HEK293 (cell line): ENCODE data around the gene DPP6.

Experiments used
- CTCF ChIA-PET: fragments of 350-600 bp; formaldehyde crosslinking; extraction: SDS; loops from one replicate; lab custom pipeline; 2021; ENCODE audit warnings: antibody characterized with exemption; lab: Yijun Ruan, JAX
- POLR2A ChIA-PET: fragments of 300-600 bp; formaldehyde crosslinking; extraction: SDS; loops from one replicate; lab custom pipeline; 2020; ENCODE audit warnings: antibody characterized with exemption, inconsistent platforms; lab: Yijun Ruan, JAX
- H3K27ac ChIP-seq: fragments of 200-500 bp; sonication (Bioruptor generic); 2 replicates; pipeline ENCODE4 v1.5.1; 2014; ENCODE audit warnings: low read depth, low read length, control low read depth, inconsistent platforms; ENCODE audit errors: extremely low read depth
- H3K36me3 ChIP-seq, 2 experiments: fragments of 200-500 bp in 1 of 2; sonication (Bioruptor generic) in 1 of 2; 1 replicate in 1 of 2; 2 replicates in 1 of 2; pipeline ENCODE4 v1.5.1; 2014 to 2017; ENCODE audit warnings: inconsistent platforms in 2 of 2, low read length in 2 of 2; ENCODE audit not compliant: control insufficient read depth in 2 of 2, insufficient read depth in 1 of 2
- H3K4me1 ChIP-seq: fragments of 200-500 bp; sonication (Bioruptor generic); 2 replicates; pipeline ENCODE4 v1.5.1; 2014; ENCODE audit warnings: mild to moderate bottlenecking, low read length, inconsistent platforms; ENCODE audit not compliant: control insufficient read depth, insufficient read depth
- H3K4me3 ChIP-seq: 2 replicates; pipeline ENCODE4 v1.5.1; 2011; ENCODE audit warnings: low read depth, mild to moderate bottlenecking, control low read depth, low read length, moderate library complexity
- H3K9me3 ChIP-seq: fragments of 200-500 bp; sonication (Bioruptor generic); 2 replicates; pipeline ENCODE4 v1.5.1; 2014; ENCODE audit warnings: low read depth, low read length, inconsistent platforms; ENCODE audit not compliant: control insufficient read depth, insufficient read depth
- EGR2 ChIP-seq: fragments of 450-650 bp; formaldehyde crosslinking; IDR thresholded peaks from 2 replicates; pipeline ENCODE4 v1.5.1; 2016; ENCODE audit warnings: low read depth, missing biosample characterization, missing genetic modification characterization
- ELK4 ChIP-seq: IDR thresholded peaks from 2 replicates; pipeline ENCODE4 v1.6.1; 2011; ENCODE audit warnings: mild to moderate bottlenecking, low read depth, low read length, borderline replicate concordance
- GLI2 ChIP-seq: fragments of 450-650 bp; formaldehyde crosslinking; IDR thresholded peaks from 2 replicates; pipeline ENCODE4; 2017; ENCODE audit warnings: missing biosample characterization, missing genetic modification characterization, low read depth, borderline replicate concordance
- MYNN ChIP-seq: fragments of 450-650 bp; formaldehyde crosslinking; IDR thresholded peaks from 2 replicates; pipeline ENCODE4 v1.5.1; 2016; ENCODE audit warnings: missing biosample characterization, missing genetic modification characterization, borderline replicate concordance
- PRDM1 ChIP-seq: fragments of 450-650 bp; formaldehyde crosslinking; IDR thresholded peaks from 2 replicates; pipeline ENCODE4; 2016; ENCODE audit warnings: missing biosample characterization, missing genetic modification characterization
- SP3 ChIP-seq: fragments of 450-650 bp; formaldehyde crosslinking; IDR thresholded peaks from 2 replicates; pipeline ENCODE4 v1.5.1; 2016; ENCODE audit warnings: missing biosample characterization, missing genetic modification characterization
- SP7 ChIP-seq: fragments of 450-650 bp; formaldehyde crosslinking; IDR thresholded peaks from 2 replicates; pipeline ENCODE4 v1.5.1; 2016; ENCODE audit warnings: missing biosample characterization, missing genetic modification characterization
- ZBTB17 ChIP-seq: fragments of 450-650 bp; formaldehyde crosslinking; IDR thresholded peaks from 2 replicates; pipeline ENCODE4 v1.5.1; 2016; ENCODE audit warnings: missing biosample characterization, missing genetic modification characterization
- ZBTB8A ChIP-seq: fragments of 450-650 bp; formaldehyde crosslinking; IDR thresholded peaks from 2 replicates; pipeline ENCODE4 v1.5.1; 2016; ENCODE audit warnings: missing biosample characterization, missing genetic modification characterization
- ZFHX2 ChIP-seq: fragments of 450-650 bp; formaldehyde crosslinking; conservative IDR thresholded peaks from 2 replicates; pipeline ENCODE4 v1.5.1; 2016; ENCODE audit warnings: missing biosample characterization, missing genetic modification characterization
- ZFP41 ChIP-seq: fragments of 450-650 bp; formaldehyde crosslinking; IDR thresholded peaks from 2 replicates; pipeline ENCODE4 v1.5.1; 2016; ENCODE audit warnings: missing biosample characterization, missing genetic modification characterization, borderline replicate concordance
- ZNF132 ChIP-seq: fragments of 450-650 bp; formaldehyde crosslinking; IDR thresholded peaks from 2 replicates; pipeline ENCODE4 v1.5.1; 2017; ENCODE audit warnings: missing biosample characterization, missing genetic modification characterization, borderline replicate concordance
- ZNF140 ChIP-seq: fragments of 450-650 bp; formaldehyde crosslinking; IDR thresholded peaks from 2 replicates; pipeline ENCODE4 v1.5.1; 2016; ENCODE audit warnings: missing biosample characterization, missing genetic modification characterization
- ZNF157 ChIP-seq: fragments of 450-650 bp; formaldehyde crosslinking; IDR thresholded peaks from 2 replicates; pipeline ENCODE4 v1.5.1; 2016; ENCODE audit warnings: missing biosample characterization, missing genetic modification characterization
- ZNF175 ChIP-seq: fragments of 450-650 bp; formaldehyde crosslinking; IDR thresholded peaks from 2 replicates; pipeline ENCODE4 v1.5.1; 2016; ENCODE audit warnings: missing biosample characterization, missing genetic modification characterization
- ZNF2 ChIP-seq: fragments of 450-650 bp; formaldehyde crosslinking; IDR thresholded peaks from 2 replicates; pipeline ENCODE4 v1.5.1; 2016; ENCODE audit warnings: missing biosample characterization, missing genetic modification characterization
- ZNF202 ChIP-seq: fragments of 450-650 bp; formaldehyde crosslinking; IDR thresholded peaks from 2 replicates; pipeline ENCODE4 v1.5.1; 2016; ENCODE audit warnings: missing biosample characterization, missing genetic modification characterization, borderline replicate concordance
- ZNF223 ChIP-seq: fragments of 450-650 bp; formaldehyde crosslinking; IDR thresholded peaks from 2 replicates; pipeline ENCODE4 v1.5.1; 2016; ENCODE audit warnings: missing biosample characterization, missing genetic modification characterization
- ZNF24 ChIP-seq: fragments of 450-650 bp; formaldehyde crosslinking; IDR thresholded peaks from 2 replicates; pipeline ENCODE4 v1.5.1; 2016; ENCODE audit warnings: missing biosample characterization, missing genetic modification characterization
- ZNF350 ChIP-seq: fragments of 450-650 bp; formaldehyde crosslinking; IDR thresholded peaks from 2 replicates; pipeline ENCODE4 v1.5.0; 2017; ENCODE audit warnings: missing biosample characterization, mild to moderate bottlenecking, missing genetic modification characterization
- ZNF416 ChIP-seq: fragments of 450-650 bp; formaldehyde crosslinking; IDR thresholded peaks from 2 replicates; pipeline ENCODE4 v1.5.1; 2016; ENCODE audit warnings: missing biosample characterization, missing genetic modification characterization
- ZNF423 ChIP-seq: fragments of 450-650 bp; formaldehyde crosslinking; IDR thresholded peaks from 2 replicates; pipeline ENCODE4 v1.5.1; 2016; ENCODE audit warnings: missing biosample characterization, missing genetic modification characterization
- ZNF501 ChIP-seq: fragments of 450-650 bp; formaldehyde crosslinking; IDR thresholded peaks from 2 replicates; pipeline ENCODE4 v1.5.1; 2016; ENCODE audit warnings: missing biosample characterization, missing genetic modification characterization
- ZNF544 ChIP-seq: fragments of 450-650 bp; formaldehyde crosslinking; IDR thresholded peaks from 2 replicates; pipeline ENCODE4 v1.5.0; 2017; ENCODE audit warnings: missing biosample characterization, missing genetic modification characterization
- ZNF549 ChIP-seq: fragments of 450-650 bp; IDR thresholded peaks from 2 replicates; pipeline ENCODE4 v1.5.1; 2018; ENCODE audit warnings: missing biosample characterization, missing genetic modification characterization, mild to moderate bottlenecking, inconsistent platforms, moderate library complexity
- ZNF561 ChIP-seq: fragments of 450-650 bp; IDR thresholded peaks from 2 replicates; pipeline ENCODE4 v1.5.1; 2018; ENCODE audit warnings: missing biosample characterization, missing genetic modification characterization, borderline replicate concordance
- ZNF596 ChIP-seq: fragments of 450-650 bp; IDR thresholded peaks from 2 replicates; pipeline ENCODE4 v1.5.0; 2018; ENCODE audit warnings: missing biosample characterization, mild to moderate bottlenecking, missing genetic modification characterization, moderate library complexity
- ZNF639 ChIP-seq: fragments of 450-650 bp; formaldehyde crosslinking; IDR thresholded peaks from 2 replicates; pipeline ENCODE4 v1.5.1; 2016; ENCODE audit warnings: missing biosample characterization, missing genetic modification characterization

Gene DPP6

GRCh38 chr7:154791611-154792010 is 739.4 kb downstream of the DPP6 start (continued):
- TF ChIP-seq ZNF501 (tag by site-specific recombination): no peak
- TF ChIP-seq ZNF416 (tag by site-specific recombination): no peak
- TF ChIP-seq EGR2 (tag by site-specific recombination): no peak
- no peak for TF ChIP-seq ZNF561 (tag by site-specific recombination)
- TF ChIP-seq ZNF2 (tag by site-specific recombination): no peak
- TF ChIP-seq ZNF350 (tag by site-specific recombination): no peak
- TF ChIP-seq ZNF202 (tag by site-specific recombination): no peak
- TF ChIP-seq ELK4: no peak
- no peak for TF ChIP-seq ZFHX2 (tag by site-specific recombination)

GRCh38 chr7:154792436-154793055 is 740.3 kb downstream of the DPP6 start:
- Histone ChIP-seq H3K36me3 (no peaks in the 10 kb centered on the region), H3K9me3 (no peaks in the 10 kb centered on the region), H3K4me1 (no peaks in the 10 kb centered on the region), H3K4me3 (no peak overlapping the region), H3K27ac (no peak overlapping the region)
- POLR2A ChIA-PET: no interaction called here
- CTCF ChIA-PET: no interaction called here
- TF ChIP-seq ZBTB17 (tag by site-specific recombination): no peak
- TF ChIP-seq MYNN (tag by site-specific recombination): no peak
- TF ChIP-seq ZBTB8A (tag by site-specific recombination): no peak
- no peak for TF ChIP-seq ZNF549
- no peak for TF ChIP-seq ZNF132 (tag by site-specific recombination)
- no peak for TF ChIP-seq ZNF423 (tag by site-specific recombination)
- TF ChIP-seq GLI2 (tag by site-specific recombination): no peak

GRCh38 chr7:154794147-154794780 is 742.1 kb downstream of the DPP6 start:
- Histone ChIP-seq H3K27ac (no peak overlapping the region), H3K4me3 (no peak overlapping the region)
- CTCF ChIA-PET: interaction anchor here (0.5 to 0.6 kb wide), 4 partner anchors 973 to 1482 kb away, joined by 3 to 4 read pairs (median 4); no protein-coding TSS in a partner anchor
- no peak for TF ChIP-seq ZNF24
- no peak for TF ChIP-seq ZFP41
- TF ChIP-seq ZNF223: no peak
- TF ChIP-seq ZNF544 (tag by site-specific recombination): no peak
- TF ChIP-seq ZNF140 (tag by site-specific recombination): no peak
- no peak for TF ChIP-seq ZNF157 (tag by site-specific recombination)
- no peak for TF ChIP-seq PRDM1 (tag by site-specific recombination)
- no peak for TF ChIP-seq ZNF175 (tag by site-specific recombination)
- no peak for TF ChIP-seq ZNF596 (tag by site-specific recombination)
- no peak for TF ChIP-seq SP7
- no peak for TF ChIP-seq ZNF639 (tag by site-specific recombination)
- TF ChIP-seq ZFHX2 (tag by site-specific recombination): no peak
- no peak for TF ChIP-seq SP3 (tag by site-specific recombination)
- TF ChIP-seq, all 188 proteins: peak for 0
- H3K9me3 ChIP-seq: no peaks in the 10 kb centered on the region
- no peaks in the 10 kb centered on the region for H3K36me3 ChIP-seq
- POLR2A ChIA-PET: no interaction called here
- no peaks in the 10 kb centered on the region for H3K4me1 ChIP-seq
